ENCODE data around the gene ACBD6.

Gene ACBD6

GRCh38 chr1:180524915-180525714, 22.7 kb upstream of the ACBD6 start:
- no peak for DNase-seq

DNA sequence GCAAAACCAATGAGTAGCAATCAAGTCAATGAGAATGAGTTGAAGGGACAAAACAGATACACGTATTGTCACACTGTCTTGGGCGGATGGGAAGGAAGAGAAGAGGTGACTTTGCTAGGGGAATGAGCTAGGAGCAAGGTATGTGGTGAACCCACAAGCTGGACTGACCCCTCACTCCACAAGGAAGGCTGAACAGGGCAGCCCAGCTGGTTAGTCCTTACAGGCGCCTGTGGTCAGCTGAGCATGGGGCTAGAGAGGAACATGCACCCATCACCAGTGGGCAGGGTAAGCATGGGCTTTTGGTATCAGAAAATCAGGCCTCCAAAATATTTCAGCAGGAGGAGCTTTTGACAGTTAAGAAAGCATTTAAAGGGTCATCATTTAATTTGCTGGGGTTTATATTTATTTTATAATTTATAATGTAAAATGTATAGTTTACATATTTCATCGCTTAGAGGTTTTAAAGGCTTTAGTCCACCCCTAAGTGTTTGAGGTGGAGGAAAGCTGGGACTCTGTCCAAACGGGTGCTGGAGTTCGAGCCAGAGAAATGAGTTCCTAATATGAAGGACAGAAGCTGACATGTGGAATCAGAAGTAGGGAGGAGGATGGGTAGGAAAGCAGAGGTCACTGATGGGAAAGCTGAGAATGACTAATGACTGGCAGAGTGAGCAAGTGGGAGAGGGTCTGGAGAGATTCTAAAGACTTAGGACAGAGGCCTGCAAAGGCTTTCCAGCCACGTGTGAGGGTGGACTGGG, 22.0 kb upstream of the ACBD6 start:
- no peak for DNase-seq

GRCh38 chr1:180522213-180522515, 19.8 kb upstream of the ACBD6 start:
- DNase-seq = peak; percentile 15

DNA sequence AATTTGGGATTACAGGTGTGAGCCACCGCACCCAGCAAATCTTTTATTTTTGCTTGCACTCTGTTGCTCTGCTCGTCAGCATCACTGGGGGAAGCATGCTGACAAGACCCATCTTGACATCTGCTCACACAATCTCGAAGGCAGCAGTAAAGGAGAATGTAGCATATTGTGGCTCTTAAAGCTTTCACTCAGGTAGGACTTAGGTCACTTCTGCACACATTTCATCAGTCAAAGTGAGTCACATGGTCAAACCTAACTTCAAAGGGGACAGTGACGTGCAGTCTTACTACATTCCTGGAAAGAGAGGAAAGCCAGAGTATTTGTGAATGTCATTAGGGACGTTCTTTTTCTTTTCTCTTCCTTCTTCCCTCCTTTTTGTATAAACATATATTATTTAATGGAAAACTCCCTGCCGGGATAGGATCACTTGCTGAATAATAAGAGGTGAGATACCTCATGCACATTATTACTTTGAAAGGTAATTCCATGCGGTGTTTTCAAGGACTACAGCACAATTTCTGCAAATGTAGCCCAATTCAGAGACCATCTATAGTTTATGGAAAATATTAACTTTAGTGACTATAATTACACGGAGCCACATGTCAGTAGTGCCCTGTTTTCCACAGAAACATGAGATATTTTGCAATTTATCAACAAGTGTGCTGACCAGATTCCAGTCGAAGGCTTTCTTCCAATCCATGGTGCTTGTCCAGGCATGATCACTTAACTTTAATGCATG, 19.3 kb upstream of the ACBD6 start:
- no peak for DNase-seq

- no peak for DNase-seq
These were observed 17.5 kb upstream of the ACBD6 start for GRCh38 chr1:180519846-180520245.

DNA sequence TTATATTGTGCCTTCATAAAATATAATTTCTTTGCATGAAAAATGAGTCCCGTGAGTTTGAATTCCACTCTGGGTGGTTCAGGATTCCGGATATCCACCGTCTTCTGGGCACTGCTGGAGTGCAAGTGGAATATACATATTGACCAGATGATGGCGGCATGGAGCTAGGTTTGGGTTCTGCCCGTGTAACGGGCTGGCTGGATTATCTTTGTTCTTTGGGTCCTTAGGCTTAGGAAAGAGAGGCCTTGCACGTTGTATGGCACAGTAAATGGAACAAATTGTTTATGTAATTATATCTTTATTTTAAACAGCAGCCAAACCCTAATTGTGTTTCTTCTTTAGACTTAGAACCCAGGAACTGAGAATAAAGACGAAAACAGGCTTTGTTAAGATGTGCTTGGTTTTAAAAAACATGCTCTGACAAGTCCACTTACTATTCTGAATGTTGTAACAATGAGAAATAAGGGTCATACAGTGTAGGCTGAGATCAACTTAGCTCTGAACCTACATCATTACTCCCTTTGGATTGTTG, 13.5 kb upstream of the ACBD6 start:
- DNase-seq = peak; percentile 72

GRCh38 chr1:180515364-180515763, 13.0 kb upstream of the ACBD6 start:
- no peak for DNase-seq

DNA sequence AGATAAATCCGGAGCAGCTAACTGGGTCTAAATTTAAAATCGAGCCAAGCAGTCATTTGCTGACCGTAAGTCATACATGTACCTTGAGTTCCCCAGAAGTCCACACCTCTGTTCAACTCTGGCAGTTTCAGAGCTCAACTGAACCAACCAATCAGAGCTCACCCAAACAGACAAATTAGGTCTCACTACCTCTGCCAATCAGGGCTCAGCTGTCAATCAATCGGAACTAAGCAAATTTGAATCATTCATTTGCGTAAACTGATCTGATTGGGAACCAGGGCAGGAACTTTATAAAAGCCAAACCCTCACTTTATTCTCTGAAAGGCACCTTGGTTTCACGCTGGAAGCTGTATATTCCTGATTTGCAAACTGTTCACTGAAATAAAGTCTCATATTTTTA, 11.2 kb upstream of the ACBD6 start:
- no peak for DNase-seq

DNA sequence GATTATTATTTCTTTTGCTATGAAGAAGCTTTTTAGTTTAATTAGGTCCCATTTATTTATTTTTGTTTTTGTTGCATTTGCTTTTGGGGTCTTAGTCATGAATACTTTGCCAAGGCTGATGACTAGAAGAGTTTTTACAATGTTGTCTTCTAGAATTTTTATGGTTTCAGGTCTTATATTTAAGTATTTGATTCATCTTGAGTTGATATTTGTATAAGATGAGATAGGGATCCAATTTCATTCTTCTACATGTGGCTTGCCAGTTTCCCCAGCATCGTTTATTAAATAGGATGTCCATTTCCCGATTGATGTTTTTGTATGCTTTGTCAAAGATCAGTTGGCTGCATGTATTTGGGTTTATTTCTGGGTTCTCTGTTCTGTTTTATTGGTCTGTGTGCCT, 8.5 kb upstream of the ACBD6 start:
- DNase-seq = no peak

DNA sequence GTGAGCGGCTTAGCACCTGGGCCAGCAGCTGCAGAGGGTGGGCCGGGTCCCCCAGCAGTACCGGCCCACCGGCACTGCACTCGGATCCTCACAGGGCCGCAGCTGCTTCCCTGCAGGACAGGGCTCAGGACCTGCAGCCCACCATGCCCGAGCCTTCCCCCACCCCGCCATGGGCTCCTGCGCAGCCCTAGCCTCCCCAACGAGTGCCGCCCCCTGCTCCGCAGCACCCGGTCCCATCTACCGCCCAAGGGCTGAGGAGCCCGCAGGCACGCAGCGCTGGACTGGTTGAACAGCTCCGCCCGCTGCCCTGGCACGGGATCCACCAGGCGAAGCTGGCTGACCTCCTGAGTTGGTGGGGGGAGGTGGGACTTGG, 6.3 kb upstream of the ACBD6 start:
- no peak for DNase-seq

- DNase-seq = no peak
These were observed 5.7 kb upstream of the ACBD6 start for GRCh38 chr1:180507795-180508724.

GRCh38 chr1:180505732-180506335, 3.5 kb upstream of the ACBD6 start:
- no peak for DNase-seq

DNA sequence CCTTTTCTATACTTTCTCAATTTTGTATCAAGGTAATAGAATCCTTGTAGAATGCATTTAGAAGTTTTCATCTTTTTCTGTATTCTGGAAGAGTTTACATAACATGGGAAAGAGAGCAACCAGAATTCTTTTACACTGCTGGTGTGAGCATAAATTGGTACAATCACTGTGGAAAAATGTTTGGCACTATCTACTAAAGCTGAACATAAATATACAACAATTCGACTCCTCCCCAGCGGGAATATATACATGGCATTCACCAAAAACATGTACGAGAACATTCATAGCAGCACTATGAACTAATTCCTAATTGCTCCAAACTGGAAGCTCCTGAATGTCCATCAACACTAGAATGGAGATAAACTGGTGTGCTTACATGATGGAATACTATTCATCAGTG, 1.8 kb upstream of the ACBD6 start:
- no peak for DNase-seq

DNA sequence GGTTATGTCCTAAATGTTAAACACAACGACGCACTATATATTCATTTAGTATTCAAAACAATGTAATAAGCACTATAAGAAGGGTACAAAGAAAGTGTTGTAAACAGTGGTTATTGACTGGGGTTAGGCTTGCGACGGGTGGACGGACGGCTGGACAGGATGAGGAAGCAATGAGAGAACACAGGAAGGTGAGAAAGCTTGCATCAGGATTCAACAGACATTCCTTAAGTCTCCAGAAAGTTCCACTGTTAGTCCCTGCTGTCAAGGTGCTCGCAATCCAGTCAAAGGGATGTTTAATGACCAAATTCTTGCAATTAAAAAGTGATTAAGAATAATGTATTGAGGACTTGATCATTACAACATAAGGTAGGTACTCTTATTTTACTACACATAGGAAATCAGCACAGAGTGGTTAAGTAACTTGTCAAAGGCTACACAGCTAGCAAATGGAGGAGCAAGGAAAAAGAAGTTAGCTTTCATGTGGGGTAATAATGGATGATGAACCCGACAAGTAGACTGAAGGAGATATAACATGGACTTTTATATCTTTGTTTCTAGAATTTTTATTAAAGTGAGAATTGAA, 994 bp upstream of the ACBD6 start:
- no peak for DNase-seq

GRCh38 chr1:180501865-180502360, 464 bp downstream of the ACBD6 start:
- no peak for DNase-seq

- no peak for DNase-seq
These were observed 1.7 kb downstream of the ACBD6 start for GRCh38 chr1:180500689-180501088.

- DNase-seq = no peak
These were observed 3.8 kb downstream of the ACBD6 start for GRCh38 chr1:180498594-180498993.

DNA sequence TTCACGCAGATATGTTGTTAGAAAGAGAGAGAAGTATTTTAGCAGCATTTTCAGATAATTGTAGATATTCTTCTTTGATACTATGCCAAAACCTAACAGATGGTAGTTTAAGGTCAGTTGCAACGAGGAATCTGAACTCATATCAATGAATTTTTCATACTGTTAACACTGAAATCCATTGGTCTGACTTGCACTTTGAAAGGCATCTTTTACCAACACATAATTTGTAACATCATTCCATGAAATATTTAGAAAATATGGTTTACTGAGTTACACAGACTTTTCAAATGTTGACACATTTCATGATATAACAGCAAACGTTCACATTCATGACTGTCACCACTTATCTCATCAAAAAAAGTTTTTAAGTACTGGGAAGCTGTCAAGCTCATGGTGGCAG, 4.6 kb downstream of the ACBD6 start:
- DNase-seq = no peak

GRCh38 chr1:180494370-180494769, 8.0 kb downstream of the ACBD6 start:
- DNase-seq = no peak

- DNase-seq = no peak
These were observed 12.4 kb downstream of the ACBD6 start for GRCh38 chr1:180489976-180490375.

GRCh38 chr1:180489313-180489712, 13.1 kb downstream of the ACBD6 start:
- no peak for DNase-seq

DNA sequence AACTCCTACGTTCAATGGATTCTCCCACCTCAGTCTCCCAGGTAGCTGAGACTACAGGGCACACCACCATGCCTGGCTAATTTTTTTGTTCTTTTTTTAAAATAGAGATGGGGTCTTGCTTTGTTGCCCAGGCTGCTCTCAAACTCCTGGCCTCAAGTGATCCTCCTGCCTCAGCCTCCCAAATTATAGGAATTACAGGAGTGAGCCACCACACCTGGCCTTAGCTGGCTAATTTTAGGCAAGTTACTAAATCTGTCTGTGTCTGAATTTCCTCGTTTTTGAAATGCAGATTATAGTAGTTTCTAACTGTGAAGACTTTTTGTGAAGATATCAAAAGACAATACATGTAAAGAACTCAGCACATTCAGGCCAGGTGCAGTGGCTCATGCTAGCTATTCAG, 13.7 kb downstream of the ACBD6 start:
- DNase-seq = no peak

Data from SHP77 treated with DMSO at 0.1 percent for 48 hours (cell line).